HepG2 (cell line): ENCODE measurements around the gene CNFN. TPM values are rescaled to one million over a fixed set of nuclear protein-coding genes. Genes with fewer than 3 reads are reported as not detected.

ENCODE experiments used
- ATAC-seq: fragments of 200-7000 bp; cut with Tn5 transposase; 3 replicates; pipeline ENCODE4 v1.9.1; 2020; ENCODE audit warnings: mild to moderate bottlenecking, moderate library complexity
- BruUV-seq: library from RNA; stranded (reverse); fragments of 400-500 nt; replicated peaks from 2 replicates; lab custom pipeline; 2021; lab: Mats Ljungman, UMichigan
- CTCF ChIA-PET: fragments of 300-600 bp; formaldehyde crosslinking; extraction: SDS; loops from one replicate; lab custom pipeline; 2021; ENCODE audit warnings: low total read pairs, inconsistent platforms, low intra/inter-chr PET ratio; lab: Yijun Ruan, JAX
- POLR2A ChIA-PET: fragments of 350-600 bp; sonication (Branson Sonifier 250); formaldehyde crosslinking; loops from one replicate; lab custom pipeline; 2020; ENCODE audit warnings: antibody characterized with exemption, inconsistent platforms; lab: Yijun Ruan, JAX
- DNase-seq: peaks from one replicate; pipeline ENCODE4 v3.0.0-alpha.2; 2015; ENCODE audit warnings: low spot score
- FAIRE-seq: peaks from 3 replicates; lab custom pipeline; 2011; peaks lifted over from hg19 to GRCh38; lab: Jason Lieb, UNC
- H2AFZ ChIP-seq: one replicate; pipeline ENCODE4 v1.6.1; 2011; ENCODE audit warnings: low read length, inconsistent platforms
- H3K27ac ChIP-seq: fragments of 300-600 bp; 3 replicates; pipeline ENCODE4 v1.8.0; 2011; ENCODE audit warnings: mixed run types, mild to moderate bottlenecking, mixed read lengths, low read length, inconsistent platforms; ENCODE audit not compliant: insufficient read depth; ENCODE audit errors: extremely low read length
- H3K27me3 ChIP-seq, 2 experiments: fragments of 200-600 bp in 1 of 2; 2 replicates in 1 of 2; 3 replicates in 1 of 2; pipeline versions ENCODE4 v1.6.0 to v1.8.0; 2011; ENCODE audit warnings: low read length in 2 of 2, mild to moderate bottlenecking in 2 of 2, moderate library complexity in 2 of 2, inconsistent platforms in 1 of 2; ENCODE audit not compliant: insufficient read depth in 2 of 2, control insufficient read depth in 1 of 2
- H3K36me3 ChIP-seq, 2 experiments: fragments of 200-600 bp in 1 of 2; replicated peaks in 1 of 2; 2 replicates in 1 of 2; 3 replicates in 1 of 2; pipeline versions ENCODE4 v1.5.1 to v1.8.0; 2011; ENCODE audit warnings: low read length in 2 of 2, inconsistent platforms in 1 of 2; ENCODE audit not compliant: insufficient read depth in 2 of 2, control insufficient read depth in 1 of 2
- H3K4me1 ChIP-seq: 2 replicates; pipeline ENCODE4 v1.5.1; 2012; ENCODE audit warnings: low read length, inconsistent platforms; ENCODE audit not compliant: insufficient read depth
- H3K4me2 ChIP-seq: 2 replicates; pipeline ENCODE4 v1.6.0; 2011; ENCODE audit warnings: low read depth, low read length, inconsistent platforms
- H3K4me3 ChIP-seq, 3 experiments: fragments of 200-600 bp in 1 of 3; sonication (generic), shearing (Covaris generic) in 1 of 3; replicated peaks in 1 of 3; 2 replicates each; pipeline ENCODE4 v1.5.1; 2011 to 2016; ENCODE audit warnings: low read length in 3 of 3, inconsistent platforms in 2 of 3, low read depth in 2 of 3, mild to moderate bottlenecking in 2 of 3, control low read depth in 1 of 3, mixed read lengths in 1 of 3; ENCODE audit not compliant: insufficient read depth in 1 of 3
- H3K79me2 ChIP-seq: one replicate; pipeline ENCODE4 v1.6.1; 2011; ENCODE audit warnings: low read length, inconsistent platforms; ENCODE audit not compliant: insufficient read depth
- H3K9ac ChIP-seq: 2 replicates; pipeline ENCODE4 v1.6.0; 2011; ENCODE audit warnings: mild to moderate bottlenecking, low read depth, low read length, inconsistent platforms; ENCODE audit not compliant: insufficient read depth
- H3K9me3 ChIP-seq: 2 replicates; pipeline ENCODE4 v1.5.1; 2012; ENCODE audit warnings: mild to moderate bottlenecking, low read length
- H4K20me1 ChIP-seq: 2 replicates; pipeline ENCODE4 v1.6.0; 2011; ENCODE audit warnings: inconsistent platforms, mild to moderate bottlenecking, low read length, moderate library complexity; ENCODE audit not compliant: insufficient read depth
- NCOA5 ChIP-seq: sonication (generic); formaldehyde crosslinking; IDR thresholded peaks from 2 replicates; pipeline ENCODE4 v1.4.0; 2020; ENCODE audit warnings: missing genetic modification reagents
- ZNF282 ChIP-seq: fragments of 450-650 bp; IDR thresholded peaks from 2 replicates; pipeline ENCODE4 v1.6.1; 2018; ENCODE audit not compliant: partially characterized antibody
- ZNF850 ChIP-seq: sonication (generic); formaldehyde crosslinking; conservative IDR thresholded peaks from 2 replicates; pipeline ENCODE4 v1.9.0; 2021; ENCODE audit warnings: mild to moderate bottlenecking, missing genetic modification reagents
- WGBS: methylation state at CpG from one replicate; pipeline ENCODE4 v1.1.6; 2017; ENCODE audit warnings: low lambda C conversion rate; 5-methylcytosine and 5-hydroxymethylcytosine counted together
- in situ Hi-C: cut with HindIII; loops from 2 replicates; pipeline ENCODE4 v1.10.0; 2017; ENCODE audit warnings: low pct_unique_long_range_greater_than_20kb; ENCODE audit not compliant: extremely low pct_ligation_motif_present
- intact Hi-C: fragments of 100-400 bp; cut with micrococcal nuclease; formaldehyde crosslinking; loops from one replicate; pipeline ENCODE4 v1.10.0; 2022; ENCODE audit not compliant: unreplicated experiment
- polyA plus RNA-seq, 8 experiments: library from polyadenylated mRNA; depleted of rRNA in 3 of 8; stranded (reverse) in 7 of 8; unstranded in 1 of 8; fragments of >200 nt; fragmentation: Illumina TruSeq in 4 of 8; extraction: Trizol in 4 of 8; gene quantifications; 2 replicates each; pipeline versions ENCODE4 v1.2.1 to v1.2.3, GENCODE V29; 2011 to 2016; ENCODE audit warnings: low read depth in 4 of 8, missing spikeins in 1 of 8, mixed read lengths in 1 of 8; ENCODE audit not compliant: insufficient read depth in 1 of 8
- total RNA-seq, 5 experiments: library from RNA; depleted of rRNA; stranded (reverse); fragments of >200 nt; fragmentation: Illumina TruSeq; extraction: Trizol; gene quantifications; 2 replicates each; pipeline ENCODE4 v1.2.3, GENCODE V29; 2016; ENCODE audit warnings: low read depth in 1 of 5
- TF ChIP-seq, protein P1 (sequence below): sonication (generic); formaldehyde crosslinking; IDR thresholded peaks from 2 replicates; pipeline ENCODE4 v1.5.1; 2020; ENCODE audit warnings: mild to moderate bottlenecking, missing genetic modification reagents, moderate library complexity

CNFN gene
- total and polyA plus RNA-seq, 2 of the 13 experiments (the other 11 are each of a cell fraction or from before 2014, with no cell fraction given): 0.35 to 1.1 TPM

GRCh38 chr19:42406111-42406510, 16.0 kb upstream of the CNFN start:
- POLR2A ChIA-PET: no interaction called here
- CTCF ChIA-PET: no interaction called here

More at GRCh38 chr19:42406111-42406510, 16.0 kb upstream of the CNFN start:
- peaks cover 12 to 42% of the 10 kb centered on the region in 2 experiments for H3K27me3 ChIP-seq
- TF ChIP-seq, protein P1, sequence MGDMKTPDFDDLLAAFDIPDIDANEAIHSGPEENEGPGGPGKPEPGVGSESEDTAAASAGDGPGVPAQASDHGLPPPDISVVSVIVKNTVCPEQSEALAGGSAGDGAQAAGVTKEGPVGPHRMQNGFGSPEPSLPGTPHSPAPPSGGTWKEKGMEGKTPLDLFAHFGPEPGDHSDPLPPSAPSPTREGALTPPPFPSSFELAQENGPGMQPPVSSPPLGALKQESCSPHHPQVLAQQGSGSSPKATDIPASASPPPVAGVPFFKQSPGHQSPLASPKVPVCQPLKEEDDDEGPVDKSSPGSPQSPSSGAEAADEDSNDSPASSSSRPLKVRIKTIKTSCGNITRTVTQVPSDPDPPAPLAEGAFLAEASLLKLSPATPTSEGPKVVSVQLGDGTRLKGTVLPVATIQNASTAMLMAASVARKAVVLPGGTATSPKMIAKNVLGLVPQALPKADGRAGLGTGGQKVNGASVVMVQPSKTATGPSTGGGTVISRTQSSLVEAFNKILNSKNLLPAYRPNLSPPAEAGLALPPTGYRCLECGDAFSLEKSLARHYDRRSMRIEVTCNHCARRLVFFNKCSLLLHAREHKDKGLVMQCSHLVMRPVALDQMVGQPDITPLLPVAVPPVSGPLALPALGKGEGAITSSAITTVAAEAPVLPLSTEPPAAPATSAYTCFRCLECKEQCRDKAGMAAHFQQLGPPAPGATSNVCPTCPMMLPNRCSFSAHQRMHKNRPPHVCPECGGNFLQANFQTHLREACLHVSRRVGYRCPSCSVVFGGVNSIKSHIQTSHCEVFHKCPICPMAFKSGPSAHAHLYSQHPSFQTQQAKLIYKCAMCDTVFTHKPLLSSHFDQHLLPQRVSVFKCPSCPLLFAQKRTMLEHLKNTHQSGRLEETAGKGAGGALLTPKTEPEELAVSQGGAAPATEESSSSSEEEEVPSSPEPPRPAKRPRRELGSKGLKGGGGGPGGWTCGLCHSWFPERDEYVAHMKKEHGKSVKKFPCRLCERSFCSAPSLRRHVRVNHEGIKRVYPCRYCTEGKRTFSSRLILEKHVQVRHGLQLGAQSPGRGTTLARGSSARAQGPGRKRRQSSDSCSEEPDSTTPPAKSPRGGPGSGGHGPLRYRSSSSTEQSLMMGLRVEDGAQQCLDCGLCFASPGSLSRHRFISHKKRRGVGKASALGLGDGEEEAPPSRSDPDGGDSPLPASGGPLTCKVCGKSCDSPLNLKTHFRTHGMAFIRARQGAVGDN (CRISPR knock-in tag): 0 out of 2 replicates have a peak, but pooled peaks have one; percentile 13
- TF ChIP-seq ZNF282 (no peak), NCOA5 (CRISPR knock-in tag) (no peak), ZNF850 (CRISPR knock-in tag) (no peak)
- no peaks in the 10 kb centered on the region for H3K9me3 ChIP-seq
- no peak for ATAC-seq
- FAIRE-seq: no peak
- no peak overlapping the region for H3K4me3 ChIP-seq
- H4K20me1 ChIP-seq: no peaks in the 10 kb centered on the region
- peaks cover 14% of the 10 kb centered on the region for H3K4me1 ChIP-seq
- in situ Hi-C loops: no loop called here
- no peak overlapping the region; the same call in 1 of the 2 replicates for H3K4me2 ChIP-seq
- no TSS peak for BruUV-seq
- H3K27ac ChIP-seq: no peak overlapping the region
- H2AFZ ChIP-seq: no peak overlapping the region
- H3K79me2 ChIP-seq: no peaks in the 10 kb centered on the region
- no peak for DNase-seq
- no peaks in the 10 kb centered on the region for H3K36me3 ChIP-seq
- no peak overlapping the region for H3K9ac ChIP-seq
- intact Hi-C loops: no loop called here
- WGBS: 0% methylated on average over 1 of the region's 11 CpGs
